ENCODE measurements around the gene PDE6B. TPM values are rescaled to one million over a fixed set of nuclear protein-coding genes. Genes with fewer than 3 reads are reported as not detected.
"Not testable (repeated sequence)": the region's sequence is repeated elsewhere in the genome, so short reads cannot be mapped to it uniquely, and the experiment has no call there.

PDE6B gene
- total RNA-seq, 1 donor from 2014 or later, result 13.3 TPM

DNA sequence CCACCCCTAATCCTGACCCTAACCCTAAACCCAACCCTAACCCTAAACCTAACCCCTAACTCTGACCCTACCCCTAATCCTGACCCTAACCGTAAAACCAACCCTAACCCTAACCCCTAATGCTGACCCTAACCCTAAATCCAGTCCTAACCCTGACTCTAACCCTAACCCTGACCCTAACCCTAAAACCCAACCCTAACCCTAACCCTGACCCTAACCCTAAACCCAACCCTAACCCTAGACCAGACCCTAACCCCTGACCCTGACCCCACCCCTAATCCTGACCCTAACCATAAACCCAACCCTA, 79.6 kb downstream of the PDE6B start:
- no peak for DNase-seq (ENCODE audit: low spot score)
- intact Hi-C loops (cut with micrococcal nuclease), result loop anchor here (1.0 to 5.0 kb wide), 3 partner anchors 30 to 227 kb away; partner anchors contain the start of genes ATP5ME, GAK, MYL5 and TMEM175
- Mint-ChIP-seq H3K36me3 (ENCODE audit: low read depth) (peaks cover 13% of the 10 kb centered on the region), H3K4me3 (ENCODE audit: low read depth) (peak overlapping the region; percentile 74), H3K27me3 (ENCODE audit: low read depth) (no peaks in the 10 kb centered on the region), H3K4me1 (ENCODE audit: low read depth) (peaks cover 22% of the 10 kb centered on the region), H3K9me3 (no peaks in the 10 kb centered on the region), H3K27ac (no peak overlapping the region)

DNA sequence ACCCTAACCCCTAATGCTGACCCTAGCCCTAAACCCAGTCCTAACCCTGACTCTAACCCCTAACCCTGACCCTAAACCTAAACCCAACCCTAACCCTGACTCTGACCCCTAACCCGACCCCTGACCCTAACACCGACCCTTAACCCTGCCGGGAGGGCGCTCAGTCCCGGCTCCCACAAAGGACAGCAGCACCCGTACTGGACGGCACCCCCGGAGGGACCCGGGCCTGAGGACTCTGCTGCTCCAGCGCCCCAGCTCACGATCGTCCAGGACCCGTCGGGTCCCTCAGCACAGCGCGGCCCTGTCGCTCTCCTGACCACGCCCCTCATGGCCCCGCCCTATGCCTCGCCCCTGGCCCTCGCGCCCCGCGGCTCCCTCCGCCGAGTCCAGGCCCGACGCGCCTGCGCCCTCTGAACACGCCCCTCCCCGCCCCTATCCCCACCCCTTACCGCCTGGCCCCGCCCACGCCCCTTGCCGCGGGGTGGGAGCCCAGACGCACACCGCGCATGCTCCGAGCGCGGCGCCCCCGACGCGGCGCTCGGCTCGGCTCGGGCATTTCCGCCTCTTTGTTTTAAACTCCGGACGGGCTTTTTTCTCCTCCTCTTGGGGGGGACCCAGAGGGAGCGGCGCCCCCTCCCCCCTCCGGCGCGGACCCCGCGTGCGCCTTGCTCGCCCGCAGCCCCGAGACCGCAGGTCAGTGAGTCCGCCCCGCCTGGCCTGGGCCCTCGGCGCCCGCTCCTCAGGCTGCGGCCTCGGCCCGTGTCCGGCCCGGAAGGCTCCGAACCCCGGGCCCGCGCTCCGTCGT, 80.1 kb downstream of the PDE6B start, which contains the start of gene PCGF3:
Gene PCGF3, plus strand, starts transcription at position 555 of the 805 bp plus-strand sequence. CDS start 27,849 bp downstream, outside the sequence.
- H3K9me3 Mint-ChIP-seq, result no peaks in the 10 kb centered on the region
- peak within 1 kb of the TSS; percentile 52 for H3K27ac Mint-ChIP-seq
- intact Hi-C loops (cut with micrococcal nuclease), result loop anchor here (1.0 to 5.0 kb wide), 3 partner anchors 31 to 227 kb away; partner anchors contain the start of genes ATP5ME, GAK, MYL5 and TMEM175
- peak; percentile 94 for DNase-seq (ENCODE audit: low spot score)
- peaks cover 16% of the 10 kb centered on the region for H3K4me1 Mint-ChIP-seq (ENCODE audit: low read depth)
- H3K27me3 Mint-ChIP-seq (ENCODE audit: low read depth), result no peaks in the 10 kb centered on the region
- H3K36me3 Mint-ChIP-seq (ENCODE audit: low read depth), result peaks cover 13% of the 10 kb centered on the region
- H3K4me3 Mint-ChIP-seq (ENCODE audit: low read depth), result peak within 1 kb of the TSS; percentile 74

DNA sequence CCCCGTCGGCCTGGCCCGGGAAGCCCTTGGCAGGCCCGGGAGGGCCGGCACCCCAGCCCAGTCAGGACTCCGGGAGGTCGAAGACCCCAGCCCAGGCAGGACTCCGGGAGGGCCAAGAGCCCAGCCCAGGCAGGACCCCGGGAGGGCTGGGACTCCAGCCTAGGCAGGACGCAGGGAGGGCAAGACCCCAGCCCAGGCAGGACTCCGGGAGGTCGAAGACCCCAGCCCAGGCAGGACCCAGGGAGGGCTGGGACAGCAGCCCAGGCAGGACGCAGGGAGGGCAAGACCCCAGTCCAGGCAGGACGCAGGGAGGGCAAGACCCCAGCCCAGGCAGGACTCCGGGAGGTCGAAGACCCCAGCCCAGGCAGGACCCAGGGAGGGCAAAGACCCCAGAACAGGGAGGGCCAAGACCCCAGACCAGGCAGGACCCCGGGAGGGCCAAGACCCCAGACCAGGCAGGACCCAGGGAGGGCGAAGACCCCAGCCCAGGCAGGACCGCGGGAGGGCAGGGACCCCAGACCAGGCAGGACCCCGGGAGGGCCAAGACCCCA, 80.8 kb downstream of the PDE6B start:
- H3K4me1 Mint-ChIP-seq (ENCODE audit: low read depth), result peaks cover 14% of the 10 kb centered on the region
- DNase-seq (ENCODE audit: low spot score); H3K9me3 Mint-ChIP-seq; H3K27me3 Mint-ChIP-seq (ENCODE audit: low read depth); H3K4me3 Mint-ChIP-seq (ENCODE audit: low read depth); H3K27ac Mint-ChIP-seq: not testable (repeated sequence)
- intact Hi-C loops (cut with micrococcal nuclease), result loop anchor here (5.0 kb wide), 1 partner anchor 76 kb away; no protein-coding TSS in a partner anchor
- peaks cover 13% of the 10 kb centered on the region for H3K36me3 Mint-ChIP-seq (ENCODE audit: low read depth)

DNA sequence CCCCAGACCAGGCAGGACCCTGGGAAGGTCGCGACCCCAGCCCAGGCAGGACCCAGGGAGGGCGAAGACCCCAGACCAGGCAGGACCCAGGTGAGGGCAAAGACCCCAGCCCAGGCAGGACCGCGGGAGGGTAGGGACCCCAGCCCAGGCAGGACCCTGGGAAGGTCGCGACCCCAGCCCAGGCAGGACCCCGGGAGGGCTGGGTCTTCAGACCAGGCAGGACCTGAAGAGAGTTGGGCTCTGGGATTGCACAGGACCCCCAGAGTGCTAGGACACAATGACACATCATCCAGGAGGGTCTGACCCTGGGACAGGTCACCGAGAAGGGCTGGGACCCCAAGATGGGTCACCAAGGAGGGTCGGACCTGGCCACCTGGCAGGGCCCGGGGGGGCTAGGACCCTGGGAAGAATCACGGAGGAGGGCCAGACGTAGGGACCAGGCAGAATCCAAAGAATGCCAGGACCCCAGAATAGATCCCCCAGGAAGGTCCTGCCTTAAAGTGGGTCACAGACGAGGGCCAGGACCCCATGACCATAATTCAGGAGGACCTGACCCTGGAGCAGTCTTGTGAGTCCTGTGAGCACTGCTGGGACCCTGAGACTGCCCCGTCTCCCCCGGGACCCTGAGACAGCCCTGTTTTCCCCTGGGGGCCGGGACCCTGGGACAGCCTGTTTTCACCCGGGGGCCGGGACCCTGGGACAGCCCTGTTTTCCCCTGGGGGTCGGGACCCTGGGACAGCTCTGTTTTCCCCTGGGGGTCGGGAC, 81.6 kb downstream of the PDE6B start:
- Mint-ChIP-seq H3K27me3 (ENCODE audit: low read depth) (no peaks in the 10 kb centered on the region), H3K4me1 (ENCODE audit: low read depth) (peaks cover 14% of the 10 kb centered on the region), H3K9me3 (no peaks in the 10 kb centered on the region), H3K27ac (no peak overlapping the region), H3K36me3 (ENCODE audit: low read depth) (peaks cover 13% of the 10 kb centered on the region), H3K4me3 (ENCODE audit: low read depth) (peak overlapping the region; percentile 8)
- intact Hi-C loops (cut with micrococcal nuclease), result loop anchor here (5.0 kb wide), 1 partner anchor 75 kb away; no protein-coding TSS in a partner anchor
- DNase-seq (ENCODE audit: low spot score), result no peak

DNA sequence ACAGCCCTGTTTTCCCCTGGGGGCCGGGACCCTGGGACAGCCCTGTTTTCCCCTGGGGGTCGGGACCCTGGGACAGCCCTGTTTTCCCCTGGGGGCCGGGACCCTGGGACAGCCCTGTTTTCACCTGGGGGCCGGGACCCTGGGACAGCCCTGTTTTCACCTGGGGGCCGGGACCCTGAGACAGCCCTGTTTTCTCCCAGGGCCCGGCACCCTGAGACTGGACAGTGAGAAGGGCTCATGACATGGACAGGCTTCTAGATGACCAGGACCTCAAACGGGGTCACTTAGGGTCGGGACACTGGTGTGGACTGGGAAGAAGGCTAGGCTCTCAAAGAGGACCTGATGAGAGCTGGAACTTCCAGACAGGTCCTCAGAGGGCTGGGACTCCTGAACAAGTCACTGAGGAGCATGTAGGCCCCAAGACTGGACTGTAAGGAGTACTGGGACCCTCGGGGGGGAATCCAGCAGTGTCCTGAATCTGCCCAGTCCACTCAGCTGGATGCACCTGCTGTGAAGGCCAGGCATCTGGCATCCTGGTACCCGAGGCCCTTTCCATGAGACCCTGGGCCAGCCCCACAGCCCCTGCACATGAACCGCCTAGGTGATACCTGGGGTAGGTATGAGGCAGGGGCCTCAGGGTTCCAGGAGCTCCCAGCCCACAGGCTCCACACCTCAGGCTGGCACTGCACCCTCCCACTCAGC, 82.7 kb downstream of the PDE6B start:
- Mint-ChIP-seq H3K4me1 (ENCODE audit: low read depth) (peaks cover 14% of the 10 kb centered on the region), H3K27me3 (ENCODE audit: low read depth) (no peaks in the 10 kb centered on the region), H3K9me3 (no peaks in the 10 kb centered on the region), H3K27ac (no peak overlapping the region), H3K36me3 (ENCODE audit: low read depth) (peaks cover 13% of the 10 kb centered on the region), H3K4me3 (ENCODE audit: low read depth) (no peak overlapping the region)
- intact Hi-C loops (cut with micrococcal nuclease), result loop anchor here (5.0 kb wide), 1 partner anchor 74 kb away; no protein-coding TSS in a partner anchor
- no peak for DNase-seq (ENCODE audit: low spot score)

DNA sequence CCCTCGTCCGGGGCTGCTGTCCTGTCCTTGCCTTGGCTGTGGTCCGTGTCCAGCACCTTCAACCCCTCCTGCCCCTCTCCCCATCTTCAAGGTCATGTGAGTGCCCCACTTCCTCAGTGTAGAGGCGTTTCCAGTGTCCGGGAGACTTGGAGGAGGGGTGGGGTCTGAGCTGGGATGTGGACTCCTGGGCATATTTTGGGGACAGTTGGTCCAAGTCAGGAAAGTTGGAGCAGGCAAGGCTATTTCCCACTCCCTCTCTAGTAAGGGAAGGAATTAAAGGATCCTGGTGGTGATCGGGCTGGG, 83.2 kb downstream of the PDE6B start:
- Mint-ChIP-seq H3K36me3 (ENCODE audit: low read depth) (peaks cover 13% of the 10 kb centered on the region), H3K4me3 (ENCODE audit: low read depth) (no peak overlapping the region), H3K27ac (no peak overlapping the region), H3K27me3 (ENCODE audit: low read depth) (no peaks in the 10 kb centered on the region), H3K9me3 (no peaks in the 10 kb centered on the region), H3K4me1 (ENCODE audit: low read depth) (peaks cover 14% of the 10 kb centered on the region)
- intact Hi-C loops (cut with micrococcal nuclease), result loop anchor here (5.0 kb wide), 1 partner anchor 74 kb away; no protein-coding TSS in a partner anchor
- no peak for DNase-seq (ENCODE audit: low spot score)

DNA sequence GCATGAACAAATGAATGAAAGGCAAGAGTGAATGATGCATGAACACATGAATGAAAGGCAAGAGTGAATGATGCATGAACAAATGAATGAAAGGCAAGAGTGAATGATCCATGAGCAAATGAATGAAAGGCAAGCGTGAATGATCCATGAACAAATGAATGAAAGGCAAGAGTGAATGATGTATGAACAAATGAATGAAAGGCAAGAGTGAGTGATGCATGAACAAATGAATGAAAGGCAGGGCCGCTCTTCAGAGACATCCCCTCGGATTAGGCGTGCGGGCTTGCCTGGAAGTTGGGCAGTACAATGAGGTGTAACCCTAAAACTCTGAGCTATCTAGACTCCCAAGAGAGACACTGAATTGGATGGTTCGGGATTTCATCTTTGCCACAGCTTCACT, 84.0 kb downstream of the PDE6B start:
- peaks cover 13% of the 10 kb centered on the region for H3K36me3 Mint-ChIP-seq (ENCODE audit: low read depth)

DNA sequence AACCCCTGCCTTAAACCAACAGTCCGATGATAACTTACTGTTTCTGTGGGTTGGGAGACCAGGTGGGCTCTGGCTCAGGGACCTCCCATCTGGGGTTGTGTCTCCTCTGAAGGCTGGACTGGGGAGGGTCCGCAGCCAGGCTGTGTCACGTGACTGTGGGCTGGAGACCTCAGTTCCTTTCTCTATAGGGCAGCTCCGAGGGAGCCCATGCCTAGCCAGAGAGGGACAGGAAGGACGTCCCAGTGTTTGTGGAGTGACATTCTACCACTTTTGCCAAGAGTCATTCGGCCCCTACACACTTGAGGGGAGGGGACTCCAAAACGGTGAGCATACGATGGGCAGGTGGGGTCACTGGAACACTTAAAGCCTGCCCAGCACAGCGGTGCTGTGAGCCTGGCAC, 84.7 kb downstream of the PDE6B start:
- no peak for DNase-seq (ENCODE audit: low spot score)
- Mint-ChIP-seq H3K9me3 (no peaks in the 10 kb centered on the region), H3K27ac (no peak overlapping the region), H3K27me3 (ENCODE audit: low read depth) (no peaks in the 10 kb centered on the region), H3K36me3 (ENCODE audit: low read depth) (peaks cover 13% of the 10 kb centered on the region), H3K4me3 (ENCODE audit: low read depth) (no peak overlapping the region), H3K4me1 (ENCODE audit: low read depth) (peaks cover 15% of the 10 kb centered on the region)
- intact Hi-C loops (cut with micrococcal nuclease), result no loop called here

More for the DNA sequence above, 84.0 kb downstream of the PDE6B start:
- Mint-ChIP-seq H3K9me3 (no peaks in the 10 kb centered on the region), H3K27ac (no peak overlapping the region), H3K4me1 (ENCODE audit: low read depth) (peaks cover 14% of the 10 kb centered on the region), H3K4me3 (ENCODE audit: low read depth) (no peak overlapping the region), H3K27me3 (ENCODE audit: low read depth) (no peaks in the 10 kb centered on the region)
- intact Hi-C loops (cut with micrococcal nuclease), result loop anchor here (5.0 kb wide), 1 partner anchor 73 kb away; no protein-coding TSS in a partner anchor
- DNase-seq (ENCODE audit: low spot score), result no peak

DNA sequence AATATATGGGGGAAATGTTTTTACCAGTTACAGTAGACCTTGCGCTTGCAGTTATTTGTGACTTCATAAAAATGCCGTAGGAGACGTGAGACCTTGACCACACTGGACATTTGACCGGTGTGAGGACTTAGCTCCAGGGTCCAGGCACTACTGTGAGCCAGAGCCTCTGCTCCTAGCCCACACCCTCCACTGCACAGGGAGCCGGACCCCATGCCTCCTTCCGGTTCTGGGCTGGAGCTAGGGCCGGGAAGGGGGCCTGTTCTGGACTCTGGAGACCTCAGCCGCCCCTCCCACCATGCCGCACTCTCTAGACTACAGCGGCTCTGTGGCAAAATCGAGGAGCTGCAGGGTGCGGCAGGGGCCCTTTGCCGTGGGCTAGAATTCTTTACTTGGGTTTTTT, 85.5 kb downstream of the PDE6B start:
- peaks cover 13% of the 10 kb centered on the region for H3K36me3 Mint-ChIP-seq (ENCODE audit: low read depth)
- peaks cover 13% of the 10 kb centered on the region for H3K4me1 Mint-ChIP-seq (ENCODE audit: low read depth)

DNA sequence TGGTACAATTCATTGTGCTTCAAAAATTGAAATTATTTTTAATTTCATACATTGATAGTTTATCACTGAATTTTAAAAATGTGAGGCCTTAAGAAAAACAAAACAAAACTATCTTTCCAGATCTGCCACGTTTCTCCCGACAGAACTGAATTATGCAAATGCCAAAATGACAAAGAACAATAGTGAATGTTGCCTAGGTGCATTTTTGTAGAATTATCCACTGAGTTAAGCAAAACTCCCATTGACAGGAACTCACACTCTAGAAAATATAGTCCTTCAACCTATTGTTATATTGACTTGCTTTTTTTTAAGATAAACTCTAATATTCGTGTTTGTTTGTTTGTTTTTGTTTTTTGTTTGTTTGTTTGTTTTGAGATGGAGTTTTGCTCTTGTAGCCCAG, 86.7 kb downstream of the PDE6B start:
- no peak overlapping the region for H3K27ac Mint-ChIP-seq
- H3K36me3 Mint-ChIP-seq (ENCODE audit: low read depth), result peaks cover 13% of the 10 kb centered on the region
- no peaks in the 10 kb centered on the region for H3K9me3 Mint-ChIP-seq
- peaks cover 15% of the 10 kb centered on the region for H3K4me1 Mint-ChIP-seq (ENCODE audit: low read depth)
- no peak overlapping the region for H3K4me3 Mint-ChIP-seq (ENCODE audit: low read depth)
- intact Hi-C loops (cut with micrococcal nuclease), result no loop called here
- no peaks in the 10 kb centered on the region for H3K27me3 Mint-ChIP-seq (ENCODE audit: low read depth)
- no peak for DNase-seq (ENCODE audit: low spot score)

More for the DNA sequence above, 85.5 kb downstream of the PDE6B start:
- DNase-seq (ENCODE audit: low spot score), result no peak
- Mint-ChIP-seq H3K4me3 (ENCODE audit: low read depth) (no peak overlapping the region), H3K27me3 (ENCODE audit: low read depth) (no peaks in the 10 kb centered on the region), H3K27ac (no peak overlapping the region), H3K9me3 (no peaks in the 10 kb centered on the region)
- intact Hi-C loops (cut with micrococcal nuclease), result no loop called here

DNA sequence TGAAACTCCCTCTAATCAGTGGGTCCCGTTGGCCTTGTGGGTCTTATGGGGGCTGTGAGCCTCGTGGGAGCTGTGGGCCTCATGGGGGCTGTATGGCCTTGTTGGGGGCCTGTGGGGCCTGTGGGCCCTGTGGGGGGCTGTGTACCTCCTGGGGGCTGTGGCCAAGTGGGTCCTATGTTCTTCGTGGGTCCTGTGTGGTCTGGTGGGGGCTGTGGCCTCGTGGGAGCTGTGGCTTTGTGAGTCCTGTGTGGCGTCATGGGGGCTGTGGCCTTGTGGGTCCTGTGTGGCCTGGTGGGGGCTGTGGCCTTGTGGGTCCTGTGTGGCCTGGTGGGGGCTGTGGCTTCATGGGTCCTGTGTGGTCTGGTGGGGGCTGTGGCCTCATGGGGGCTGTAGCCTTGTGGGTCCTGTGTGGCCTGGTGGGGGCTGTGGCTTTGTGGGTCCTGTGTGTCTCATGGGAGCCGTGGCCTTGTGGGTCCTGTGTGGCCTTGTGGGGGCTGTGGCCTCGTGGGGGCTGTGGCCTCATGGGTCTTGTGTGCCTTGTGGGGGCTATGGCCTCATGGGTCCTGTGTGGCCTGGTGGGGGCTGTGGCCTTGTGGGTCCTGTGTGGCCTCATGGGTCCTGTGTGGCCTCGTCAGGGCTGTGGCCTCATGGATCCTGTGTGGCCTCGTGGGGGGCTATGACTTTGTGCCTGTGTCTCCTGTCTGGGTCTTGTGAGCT, 87.7 kb downstream of the PDE6B start:
- Mint-ChIP-seq H3K27ac (no peak overlapping the region), H3K27me3 (ENCODE audit: low read depth) (no peaks in the 10 kb centered on the region), H3K4me1 (ENCODE audit: low read depth) (peaks cover 15% of the 10 kb centered on the region), H3K4me3 (ENCODE audit: low read depth) (no peak overlapping the region), H3K36me3 (ENCODE audit: low read depth) (peaks cover 13% of the 10 kb centered on the region), H3K9me3 (no peaks in the 10 kb centered on the region)
- no peak for DNase-seq (ENCODE audit: low spot score)
- intact Hi-C loops (cut with micrococcal nuclease), result no loop called here

DNA sequence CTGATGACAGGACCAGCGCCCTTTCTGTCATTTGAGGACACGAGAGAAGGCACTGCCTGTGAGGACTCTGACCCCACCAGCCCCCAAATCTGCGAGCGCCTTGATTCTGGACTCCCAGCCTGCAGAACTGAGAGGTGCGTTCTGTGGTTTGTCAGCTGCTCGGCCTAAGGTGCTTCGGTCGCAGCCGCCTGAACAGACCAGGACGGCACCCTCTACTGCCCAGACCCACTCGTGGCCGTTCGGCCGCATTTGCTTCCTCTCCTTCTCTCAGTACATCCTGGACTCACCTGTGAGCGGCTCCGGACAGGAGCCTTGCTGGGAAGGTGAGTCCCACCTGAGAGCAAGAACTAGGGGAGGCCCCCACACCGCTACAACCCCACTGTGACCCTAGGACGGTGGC, 88.7 kb downstream of the PDE6B start:
- intact Hi-C loops (cut with micrococcal nuclease), result no loop called here
- Mint-ChIP-seq H3K36me3 (ENCODE audit: low read depth) (peaks cover 11% of the 10 kb centered on the region), H3K4me3 (ENCODE audit: low read depth) (no peak overlapping the region), H3K27ac (no peak overlapping the region), H3K4me1 (ENCODE audit: low read depth) (peaks cover 11% of the 10 kb centered on the region), H3K9me3 (no peaks in the 10 kb centered on the region), H3K27me3 (ENCODE audit: low read depth) (no peaks in the 10 kb centered on the region)
- no peak for DNase-seq (ENCODE audit: low spot score)
